GM18868 (cell line): ENCODE data around the gene NCOA5.
"Not testable (repeated sequence)": the region's sequence is repeated elsewhere in the genome, so short reads cannot be mapped to it uniquely, and the experiment has no call there.

Experiments
- ATAC-seq: cut with Tn5 transposase; IDR thresholded peaks from one replicate; pipeline ENCODE4 v1.9.1; 2021; ENCODE audit warnings: mild to moderate bottlenecking, moderate library complexity; ENCODE audit not compliant: unreplicated experiment

NCOA5 gene

DNA sequence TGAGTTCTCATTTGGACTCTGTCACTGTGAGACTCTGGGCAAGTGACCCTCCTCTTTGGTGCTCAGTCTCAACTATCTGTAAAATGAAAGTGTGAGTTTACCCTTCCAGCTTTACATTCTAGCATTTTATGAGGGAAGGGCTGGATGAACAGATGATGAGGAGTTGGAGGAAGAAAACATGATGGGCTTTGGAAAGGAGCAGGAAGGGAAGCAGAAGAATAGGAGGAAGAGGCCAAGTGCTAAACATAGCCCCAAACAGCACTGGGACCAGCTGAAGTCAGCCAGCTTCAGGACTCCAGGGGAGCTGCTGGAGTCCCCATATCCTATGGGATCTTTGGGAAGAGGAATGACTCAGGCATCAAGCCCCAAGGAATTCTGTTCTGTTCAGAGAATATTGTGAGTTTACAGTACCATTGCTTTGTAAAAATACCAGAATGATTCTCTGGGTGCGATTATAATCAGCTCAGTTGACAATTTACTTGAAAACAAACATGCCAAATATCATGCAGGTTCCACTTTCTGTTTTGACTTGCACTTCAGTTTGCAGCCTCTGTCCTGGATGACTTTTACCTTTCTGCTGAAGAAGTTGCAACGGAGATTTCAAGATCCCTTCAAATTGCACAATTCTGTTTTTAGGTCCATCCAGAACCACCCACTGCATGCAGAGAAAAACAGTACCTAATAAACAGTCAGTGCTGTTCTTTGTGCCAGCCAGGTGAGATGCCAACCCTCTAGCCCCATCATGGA lies 31.6 kb upstream of the NCOA5 start:
- ATAC-seq: no peak

DNA sequence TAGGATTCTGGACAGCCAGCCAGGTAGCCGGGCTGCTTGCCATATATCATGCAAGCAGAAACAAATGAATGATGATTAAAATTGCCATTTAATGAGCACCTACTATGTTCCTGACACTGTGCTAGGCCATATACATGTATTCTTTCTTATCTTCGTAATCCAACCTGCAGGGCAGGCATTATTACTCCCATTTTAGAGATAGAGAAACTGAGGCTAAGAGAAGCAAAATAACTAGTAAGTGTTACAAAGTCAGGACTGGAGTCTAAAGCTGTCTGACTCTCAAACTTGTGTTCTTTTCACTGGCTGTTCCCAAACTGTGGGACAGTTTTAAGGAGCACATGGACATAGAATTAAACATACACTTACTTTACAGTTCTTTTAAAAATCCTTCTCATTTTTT lies 30.4 kb upstream of the NCOA5 start:
- ATAC-seq: no peak

DNA sequence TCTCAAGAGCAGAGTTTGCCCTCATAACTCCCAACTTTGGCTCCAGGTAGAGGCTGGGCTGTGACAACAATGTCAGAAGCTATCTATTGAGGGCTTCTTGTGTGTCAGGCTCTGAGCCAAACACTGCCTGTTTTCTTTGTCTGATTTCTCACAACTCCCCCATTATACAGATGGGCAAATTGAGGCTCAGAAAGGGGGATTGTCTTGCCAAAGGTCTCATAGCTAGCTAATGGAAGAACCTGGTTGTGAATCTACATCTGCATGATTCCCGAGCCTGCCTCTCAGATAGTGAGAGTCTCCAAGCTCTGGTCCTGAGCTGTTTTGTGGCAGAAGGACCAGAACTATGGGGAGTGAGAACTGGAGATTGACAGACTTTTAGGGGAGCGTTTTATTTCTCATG lies 29.8 kb upstream of the NCOA5 start:
- no peak for ATAC-seq

DNA sequence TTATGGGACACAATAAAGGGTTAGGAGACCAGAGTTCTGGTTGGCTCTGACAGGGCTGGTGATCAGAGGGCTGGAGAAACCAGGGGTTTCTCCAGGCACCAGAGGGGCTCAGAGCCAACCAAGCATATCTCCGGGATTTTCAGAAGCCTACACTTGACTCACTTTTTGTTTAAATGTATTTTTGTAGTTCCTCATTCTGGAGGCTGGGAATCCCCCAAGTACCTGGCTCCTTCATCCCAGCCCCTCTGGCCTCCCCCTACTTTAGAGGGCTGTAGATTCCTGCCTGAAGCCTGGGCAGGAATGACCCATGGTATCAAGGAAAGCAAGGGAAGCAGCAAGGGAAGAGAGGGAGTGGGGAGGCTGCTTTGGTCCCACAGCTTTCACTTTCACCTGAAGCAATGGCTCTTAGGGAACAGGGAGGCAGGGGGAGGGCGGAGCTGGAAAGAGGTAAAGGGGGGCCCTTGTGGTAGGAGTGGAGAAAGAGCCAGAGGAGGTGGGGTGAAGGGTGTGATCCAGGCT lies 29.3 kb upstream of the NCOA5 start:
- peak; percentile 46 for ATAC-seq

DNA sequence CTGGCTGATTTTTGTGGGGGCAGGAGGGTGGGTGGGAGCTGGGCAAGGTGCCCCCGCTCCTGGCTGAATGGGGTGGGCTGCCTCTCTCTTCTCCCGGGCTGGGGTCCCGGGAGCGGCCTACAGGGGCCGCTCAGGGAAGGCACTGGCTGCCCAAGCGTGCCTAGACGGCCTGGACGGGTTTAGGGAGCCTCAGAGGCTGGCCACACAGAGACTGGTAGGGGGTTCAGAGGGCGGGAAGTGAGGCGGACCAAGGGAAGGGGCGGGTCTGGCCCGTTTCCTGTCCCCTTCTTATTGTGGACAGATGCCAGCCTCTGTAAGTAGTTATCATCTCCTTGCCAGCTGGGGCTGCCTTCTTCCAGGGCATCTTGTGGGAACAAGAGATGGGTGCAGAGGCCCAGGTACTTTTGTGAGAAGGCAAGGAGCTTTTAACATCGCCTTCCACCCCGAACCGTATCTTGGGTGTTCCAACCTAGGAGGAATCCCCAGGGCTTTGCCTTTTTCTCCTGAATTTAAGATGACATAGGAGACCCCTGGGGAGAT lies 28.8 kb upstream of the NCOA5 start:
- ATAC-seq: peak; percentile 35

DNA sequence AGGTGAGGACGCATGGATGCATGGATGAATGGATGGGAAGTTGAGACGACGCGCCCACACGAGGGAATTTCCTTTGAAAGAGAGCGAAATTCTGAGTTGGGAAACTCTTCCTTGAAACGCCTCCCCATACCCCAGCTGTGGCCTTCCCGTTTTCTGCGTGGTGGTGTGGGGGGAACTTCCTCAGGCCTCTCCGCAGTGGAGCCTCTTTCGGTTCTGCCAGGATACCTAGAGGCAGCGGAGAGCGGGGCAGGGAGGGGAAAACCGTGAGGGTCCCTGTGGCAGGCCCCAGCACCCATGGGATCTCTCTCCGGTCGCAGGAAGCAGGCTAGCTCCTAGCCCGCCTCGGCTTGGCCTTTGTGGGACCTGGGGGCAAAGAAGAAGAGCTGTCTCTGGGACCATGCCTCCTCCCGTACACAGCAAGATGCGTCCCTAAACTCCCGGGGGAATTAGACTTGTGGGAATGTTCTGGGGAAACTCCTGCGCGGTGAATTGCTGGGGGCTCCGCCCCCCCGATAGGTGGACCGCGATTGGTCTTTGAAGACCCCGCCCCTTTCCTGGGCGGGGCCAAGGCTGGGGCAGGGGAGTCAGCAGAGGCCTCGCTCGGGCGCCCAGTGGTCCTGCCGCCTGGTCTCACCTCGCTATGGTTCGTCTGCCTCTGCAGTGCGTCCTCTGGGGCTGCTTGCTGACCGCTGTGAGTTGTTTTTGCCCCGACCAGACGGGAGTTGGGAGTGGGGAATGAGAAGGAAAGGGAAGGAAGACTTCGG lies 28.1 kb upstream of the NCOA5 start, which contains the start of gene CD40:
Gene CD40 (plus strand): TSS at position 611 of the 764 bp plus-strand sequence. CDS start 30 bp downstream, at position 641.
- peak; percentile 72 for ATAC-seq

DNA sequence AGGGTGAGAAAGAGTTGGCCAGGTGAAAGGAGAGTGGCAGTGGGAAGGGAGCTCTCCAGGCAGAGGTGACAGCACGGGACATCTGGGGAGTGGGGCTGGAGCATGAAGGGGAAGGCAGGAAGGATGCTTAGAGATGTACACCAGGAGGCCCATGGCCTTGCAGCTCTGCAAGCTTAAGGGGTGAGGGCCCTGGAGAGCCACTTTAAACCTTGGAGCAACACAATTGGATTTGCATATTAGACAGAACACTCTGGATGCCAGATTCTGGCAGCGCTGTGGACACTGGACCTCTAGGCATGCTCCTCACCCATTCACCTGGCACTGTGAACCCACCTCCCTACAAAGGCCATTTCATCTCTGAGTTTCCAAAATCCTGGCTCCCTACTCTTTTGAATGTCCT lies 24.7 kb upstream of the NCOA5 start:
- no peak for ATAC-seq

DNA sequence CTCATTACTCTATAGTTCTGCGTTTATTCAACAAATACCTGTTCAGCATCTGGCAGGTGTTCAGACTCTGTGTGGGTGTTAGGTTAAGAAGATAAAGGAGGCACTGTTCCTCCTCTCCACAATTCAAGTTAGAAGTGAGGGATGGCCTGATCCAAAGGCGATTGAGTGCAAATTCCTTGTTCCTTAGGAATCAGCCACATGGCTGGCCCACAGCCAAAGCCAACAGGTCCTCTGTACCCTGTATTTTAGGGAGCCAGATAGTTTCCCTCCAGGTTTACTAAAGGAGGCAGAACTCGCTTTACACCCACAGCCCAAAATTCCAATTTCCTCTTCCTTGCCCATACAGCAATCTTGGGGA lies 23.3 kb upstream of the NCOA5 start:
- ATAC-seq: no peak

DNA sequence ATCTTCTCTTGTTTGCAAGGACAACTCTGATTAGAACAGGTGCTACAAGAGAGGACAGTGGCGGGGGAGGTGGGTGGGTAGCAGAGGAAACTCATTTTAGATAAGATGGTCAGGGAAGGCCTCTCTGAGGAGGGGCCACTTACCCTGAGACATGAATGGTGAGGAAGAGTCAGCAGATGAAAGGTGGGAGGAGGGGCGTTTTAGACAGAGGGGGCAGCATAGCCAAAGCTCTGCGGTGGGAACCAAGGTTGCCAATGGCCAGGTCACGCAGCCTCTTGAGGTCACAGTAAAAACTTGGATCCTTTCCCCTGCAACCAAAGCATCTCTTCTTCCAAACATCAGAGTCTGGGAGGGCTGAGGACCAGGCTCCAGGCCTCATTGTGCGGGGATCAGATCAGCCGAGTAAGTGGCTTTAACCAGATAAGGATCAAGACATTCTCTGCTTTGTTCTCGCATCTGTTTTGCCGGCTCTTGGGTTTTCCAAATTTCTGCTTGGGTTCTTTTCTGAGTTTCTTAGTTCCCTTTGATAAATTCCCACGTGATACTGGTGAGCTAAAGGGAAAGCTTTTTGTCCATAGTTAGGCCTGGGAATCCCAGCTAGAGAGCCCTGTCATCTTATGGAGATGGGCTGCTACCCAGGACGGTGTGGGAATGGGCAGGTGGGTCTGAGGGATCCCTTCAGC lies 22.8 kb upstream of the NCOA5 start:
- no peak for ATAC-seq

DNA sequence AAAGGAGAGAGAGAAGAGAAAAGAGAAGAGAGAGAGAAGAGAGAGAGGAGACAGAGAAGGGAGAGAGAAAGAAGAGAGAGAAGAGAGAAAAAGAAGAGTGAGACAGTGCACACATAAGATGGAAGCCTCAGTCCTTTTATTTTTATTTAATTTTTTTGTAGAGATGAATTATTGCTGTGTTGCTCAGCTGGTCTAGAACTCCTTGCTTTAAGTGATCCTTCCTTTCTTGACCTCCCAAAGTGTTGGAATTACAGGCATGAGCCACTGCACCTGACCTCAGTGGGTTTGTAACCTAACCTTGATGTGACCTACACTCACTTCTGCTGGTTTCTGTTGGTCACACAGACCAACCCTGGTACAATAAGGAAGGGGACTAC lies 22.1 kb upstream of the NCOA5 start:
- no peak for ATAC-seq

DNA sequence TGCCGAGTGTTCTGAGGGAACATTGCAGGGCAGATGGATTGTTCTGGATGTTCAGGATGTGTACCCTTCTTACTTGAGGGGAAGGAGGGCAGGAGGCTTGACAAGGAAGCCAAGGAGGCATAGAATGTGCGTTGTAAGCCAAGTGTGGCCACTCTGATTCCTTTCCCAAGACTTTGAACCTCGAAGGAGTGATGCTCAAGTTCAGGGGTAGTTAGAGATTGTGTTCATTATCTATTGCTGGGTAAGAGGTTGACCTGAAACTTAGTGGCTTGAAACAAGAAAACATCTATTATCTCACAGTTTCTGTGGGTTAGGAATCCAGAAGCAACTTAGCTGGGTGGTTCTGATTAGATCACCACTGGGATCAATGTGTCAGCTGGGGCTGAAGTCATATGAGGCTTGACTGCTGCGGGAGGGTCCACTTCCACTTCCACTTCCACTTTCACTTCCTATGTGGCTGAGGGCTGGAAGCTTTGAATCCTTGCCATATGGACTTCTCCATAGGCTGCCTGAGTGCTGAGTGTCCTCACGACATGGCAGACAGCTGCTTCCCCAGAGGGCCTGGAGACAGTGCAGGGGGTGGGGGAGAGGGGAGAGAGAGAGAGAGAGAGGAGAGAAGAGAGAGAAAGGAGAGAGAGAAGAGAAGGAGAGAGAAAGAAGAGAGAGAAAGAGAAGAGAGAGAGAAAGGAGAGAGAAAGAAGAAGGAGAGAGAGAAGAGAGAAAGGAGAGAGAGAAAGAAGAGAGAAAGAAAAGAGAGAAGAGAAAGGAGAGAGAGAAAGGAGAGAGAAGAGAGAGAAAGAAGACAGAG lies 21.5 kb upstream of the NCOA5 start:
- ATAC-seq: peak; percentile 63

DNA sequence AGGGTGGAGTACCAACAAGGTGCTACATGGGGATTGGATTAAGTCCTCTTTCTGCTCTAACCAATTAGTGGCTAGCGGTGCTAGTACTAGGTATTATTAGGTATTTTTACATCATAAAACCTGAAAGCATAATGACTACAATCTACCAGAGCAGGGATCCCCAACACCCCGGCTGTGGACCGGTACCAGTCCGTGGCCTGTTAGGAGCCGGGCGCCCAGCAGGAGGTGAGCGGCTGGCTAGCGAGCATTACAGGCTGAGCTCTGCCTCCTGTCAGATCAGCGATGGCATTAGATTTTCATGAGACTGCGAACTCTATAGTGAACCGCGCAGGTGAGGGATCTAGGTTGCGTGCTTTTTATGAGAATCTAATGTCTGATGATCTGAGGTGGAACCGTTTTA lies 19.2 kb upstream of the NCOA5 start:
- ATAC-seq: no peak

DNA sequence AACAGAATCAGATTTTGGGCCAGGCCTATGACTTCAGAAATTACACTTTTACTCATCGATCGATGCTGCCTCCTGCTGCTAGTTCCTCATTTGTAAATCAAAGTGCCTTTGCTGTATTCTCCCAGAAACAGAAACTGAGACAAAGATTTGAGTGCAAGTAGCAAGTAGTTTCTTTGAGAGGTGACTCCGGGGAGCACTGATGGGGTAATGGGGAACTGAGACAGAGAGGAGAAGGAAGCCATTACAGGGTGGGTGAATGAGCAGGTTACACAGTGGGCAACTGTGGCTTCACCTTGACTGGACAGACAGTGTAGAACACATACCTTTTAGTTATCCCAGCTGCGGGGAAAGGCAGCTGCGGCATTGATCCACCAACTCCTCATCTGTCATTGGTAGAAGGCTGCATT lies 18.7 kb upstream of the NCOA5 start:
- peak; percentile 85 for ATAC-seq

DNA sequence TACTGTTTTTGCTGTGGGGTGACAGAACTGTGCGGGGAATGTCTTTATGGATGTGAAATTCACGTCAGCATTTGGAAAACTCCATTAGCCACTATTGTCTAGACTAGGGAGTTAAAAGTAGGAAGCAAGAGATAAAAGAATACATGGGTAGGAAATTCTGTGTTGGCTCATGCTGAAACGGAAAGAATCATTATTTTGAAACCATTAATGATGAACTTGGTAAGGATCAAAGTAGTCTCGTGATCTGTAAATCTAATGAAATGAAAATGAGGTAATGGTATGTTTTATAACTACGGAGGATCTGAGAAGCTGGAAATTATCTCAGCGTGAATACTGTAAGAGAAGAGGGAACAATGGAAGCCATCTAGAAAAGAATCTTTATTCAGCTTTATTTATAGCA lies 17.3 kb upstream of the NCOA5 start:
- no peak for ATAC-seq

DNA sequence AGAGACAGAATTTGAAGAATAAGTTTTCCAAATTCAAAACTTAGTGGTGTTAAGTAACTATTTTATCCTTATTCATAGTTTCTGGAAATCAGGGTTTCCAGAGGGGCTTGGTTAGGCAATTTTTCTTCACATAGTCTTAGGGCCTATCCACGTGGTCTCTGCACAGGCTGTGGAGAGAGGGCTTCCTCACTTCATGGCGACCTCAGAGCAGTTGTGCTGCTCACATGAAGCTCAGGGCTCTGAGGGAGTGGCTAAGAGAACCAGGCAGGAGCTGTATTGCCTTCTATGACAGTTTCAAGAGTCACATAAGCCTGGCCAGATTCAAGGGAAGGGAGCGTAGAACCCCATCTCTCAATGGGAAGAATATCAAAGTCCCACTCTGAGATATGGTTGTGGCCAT lies 14.5 kb upstream of the NCOA5 start:
- ATAC-seq: no peak

DNA sequence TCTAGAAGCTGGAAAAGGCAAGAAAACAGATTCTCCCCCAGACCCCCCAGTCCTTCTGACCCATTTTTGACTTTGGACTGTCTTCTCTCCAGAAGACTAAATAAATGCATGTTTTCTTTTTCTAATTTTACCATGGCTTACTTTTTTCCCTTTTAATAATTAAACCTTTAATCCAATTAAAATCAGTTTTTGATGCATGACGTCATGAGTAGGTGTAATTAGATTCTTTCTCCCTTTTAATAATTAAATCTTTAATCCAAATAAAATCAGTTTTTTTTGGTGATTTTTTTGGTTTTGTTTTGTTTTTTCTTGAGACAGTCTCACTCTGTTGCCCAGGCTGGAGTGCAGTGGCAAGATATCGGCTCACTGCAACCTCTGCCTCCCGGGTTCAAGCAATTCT lies 13.2 kb upstream of the NCOA5 start:
- no peak for ATAC-seq

DNA sequence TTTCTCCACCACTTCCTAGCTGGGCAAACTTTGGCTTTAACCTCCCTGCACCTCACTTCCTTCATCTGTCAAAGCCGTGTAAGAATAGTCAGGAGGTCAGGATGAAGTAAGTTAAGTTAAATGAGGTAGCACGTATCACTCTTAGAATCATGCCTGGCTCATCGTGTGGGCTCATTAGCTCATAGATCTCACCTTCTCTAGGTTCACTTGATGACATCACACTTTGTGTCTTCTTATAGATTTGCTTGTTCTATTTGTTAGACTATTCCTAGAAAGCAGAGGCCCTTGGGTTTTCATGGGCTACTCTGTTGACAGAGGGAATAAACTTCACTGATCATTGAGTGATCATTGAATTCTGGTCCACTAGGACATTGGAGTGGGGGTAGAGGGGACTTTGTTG lies 12.2 kb upstream of the NCOA5 start:
- no peak for ATAC-seq

DNA sequence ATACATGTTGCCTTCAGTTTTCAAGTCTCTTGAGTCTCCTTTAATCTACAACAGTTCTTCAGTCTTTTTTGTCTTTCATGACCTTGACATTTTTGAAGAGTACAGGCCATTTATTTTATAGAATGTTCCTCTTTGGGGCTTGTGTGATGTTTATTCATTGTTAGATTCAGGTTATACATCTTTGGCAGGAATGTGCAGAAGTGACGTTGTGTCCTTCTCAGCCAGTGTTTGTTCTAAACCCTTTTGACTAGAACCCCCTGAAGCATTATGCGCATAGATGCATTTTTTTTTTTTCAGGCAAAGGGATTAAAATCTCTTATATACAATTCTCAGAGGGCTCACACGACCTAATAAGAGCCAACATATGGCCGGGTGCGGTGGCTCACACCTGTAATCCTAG lies 11.2 kb upstream of the NCOA5 start:
- no peak for ATAC-seq

DNA sequence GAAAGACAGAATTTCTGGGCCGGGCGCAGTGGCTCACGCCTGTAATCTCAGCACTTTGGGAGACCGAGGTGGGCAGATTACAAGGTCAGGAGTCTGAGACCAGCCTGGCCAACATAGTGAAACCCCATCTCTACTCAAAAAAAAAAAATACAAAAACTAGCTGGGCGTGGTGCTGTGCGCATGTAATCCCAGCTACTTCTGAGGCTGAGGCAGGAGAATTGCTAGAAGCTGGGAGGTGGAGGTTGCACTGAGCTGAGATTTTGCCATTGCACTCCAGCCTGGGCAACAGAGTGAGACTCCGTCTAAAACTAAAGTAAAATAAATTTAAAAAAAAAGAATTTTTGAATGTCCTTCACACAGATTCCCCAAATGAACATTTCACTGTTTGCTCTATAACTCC lies 10.7 kb upstream of the NCOA5 start:
- ATAC-seq: not testable (repeated sequence)

DNA sequence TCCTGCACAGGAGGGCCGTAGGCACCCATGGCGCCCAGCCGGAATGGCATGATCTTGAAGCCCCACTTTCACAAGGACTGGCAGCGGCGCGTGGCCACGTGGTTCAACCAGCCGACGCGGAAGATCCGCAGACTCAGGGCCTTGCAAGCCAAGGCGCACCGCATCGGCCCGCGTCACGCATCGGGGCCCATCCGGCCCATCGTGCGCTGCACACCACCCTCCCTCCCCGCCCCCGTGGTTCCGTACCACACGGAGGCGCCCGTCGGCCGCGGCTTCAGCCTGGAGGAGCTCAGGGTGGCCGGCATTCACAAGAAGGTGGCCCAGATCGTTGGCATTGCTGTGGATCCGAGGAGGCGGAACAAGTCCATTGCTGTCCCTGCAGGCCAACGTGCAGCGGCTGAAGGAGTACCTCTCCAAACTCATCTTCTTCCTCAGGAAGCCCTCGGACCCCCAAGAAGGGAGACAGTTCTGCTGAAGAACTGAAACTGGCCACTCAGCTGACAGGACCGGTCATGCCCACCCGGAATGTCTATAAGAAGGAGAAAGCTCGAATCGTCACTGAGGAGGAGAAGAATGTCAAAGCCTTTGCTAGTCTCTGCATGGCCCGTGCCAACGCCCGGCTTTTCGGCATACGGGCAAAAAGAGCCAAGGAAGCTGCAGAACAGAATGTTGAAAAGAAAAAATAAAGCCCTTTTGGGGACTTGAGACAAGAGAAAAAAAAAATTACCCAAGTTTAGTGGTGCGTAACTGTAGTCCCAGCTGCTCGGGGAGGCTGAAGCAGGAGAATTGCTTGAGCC lies 9.9 kb upstream of the NCOA5 start:
- ATAC-seq: no peak
